ENCODE results near the gene PIGH.
"Not testable (repeated sequence)": the region's sequence is repeated elsewhere in the genome, so short reads cannot be mapped to it uniquely, and the experiment has no call there.

Gene PIGH

GRCh38 chr14:67544590-67544989 is 55.5 kb downstream of the PIGH start:
- no peak for FAIRE-seq

DNA sequence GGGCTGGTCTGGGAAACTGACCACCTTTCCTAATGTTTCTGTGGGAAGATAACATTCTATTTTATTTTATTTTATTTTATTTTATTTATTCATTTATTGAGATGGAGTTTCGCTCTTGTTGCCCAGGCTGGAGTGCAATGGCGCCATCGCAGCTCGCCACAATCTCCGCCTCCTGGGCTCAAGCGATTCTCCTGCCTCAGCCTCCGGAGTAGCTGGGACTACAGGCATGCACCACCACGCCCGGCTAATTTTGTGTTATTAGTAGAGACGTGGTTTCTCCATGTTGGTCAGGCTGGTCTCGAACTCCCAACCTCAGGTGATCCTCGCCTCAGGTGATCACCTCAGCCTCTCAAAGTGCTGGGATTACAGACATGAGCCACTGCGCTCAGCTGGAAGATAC is 57.4 kb downstream of the PIGH start:
- not testable (repeated sequence) for FAIRE-seq

DNA sequence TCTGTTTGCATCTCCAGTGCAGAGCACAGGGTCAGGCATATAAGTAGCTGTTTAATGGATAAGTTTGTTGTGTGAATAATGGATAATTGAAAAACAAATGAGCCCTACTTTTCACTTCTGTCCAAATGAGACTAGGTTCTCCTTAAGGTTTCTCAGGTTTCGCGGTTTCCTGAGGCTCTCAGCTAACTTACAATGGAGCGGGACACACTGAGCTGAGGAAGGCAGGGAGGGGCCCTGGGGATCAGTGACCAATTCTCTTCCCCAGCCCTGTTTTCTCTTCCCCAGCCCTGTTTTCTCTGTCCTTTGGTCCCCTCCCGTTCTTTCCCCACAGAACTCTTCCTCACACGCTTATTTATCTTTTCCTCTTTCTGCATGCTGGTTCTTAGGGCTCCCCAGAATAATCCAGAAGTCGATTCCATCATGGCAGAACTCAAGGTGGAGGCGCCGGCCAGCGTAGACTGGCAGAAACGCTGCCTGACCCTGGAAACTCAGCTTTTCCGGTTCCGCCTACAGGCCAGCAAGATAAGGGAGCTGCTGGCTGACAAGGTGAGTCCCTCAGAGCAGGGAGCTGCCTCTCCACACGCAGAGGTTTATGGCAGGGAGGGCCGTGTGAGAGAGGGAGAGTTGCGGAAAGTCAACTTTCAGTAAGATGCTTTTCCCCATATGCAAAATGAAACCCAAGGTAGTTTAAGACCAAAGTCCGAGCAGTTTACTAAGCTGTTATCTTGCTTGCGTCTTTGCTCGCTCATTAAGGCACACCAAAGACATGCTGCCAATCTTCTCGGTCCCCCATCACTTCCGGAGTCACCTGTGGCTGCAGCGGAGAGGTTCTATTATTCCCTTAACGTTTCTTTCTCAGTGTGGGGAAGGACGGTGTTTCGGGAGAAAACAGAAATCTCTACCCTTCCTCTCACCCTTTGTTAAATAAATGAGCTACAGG is 58.4 kb downstream of the PIGH start:
- FAIRE-seq: no peak

Measured in A204.1 (cell line).